Neuronal stem cell (in vitro differentiated cells): ENCODE results near the gene MED13L.

ENCODE experiments used
- DNase-seq: peaks from one replicate; pipeline ENCODE4 v3.0.0-alpha.2; 2013; ENCODE audit warnings: low spot score
- H2AFZ ChIP-seq: one replicate; pipeline ENCODE4 v1.6.1; 2013; ENCODE audit warnings: mild to moderate bottlenecking, low read length, inconsistent platforms
- H2AK5ac ChIP-seq: 2 replicates; pipeline ENCODE4 v1.6.1; 2013; ENCODE audit warnings: low read depth, mild to moderate bottlenecking, inconsistent platforms, low read length, moderate library complexity, mixed read lengths
- H2BK120ac ChIP-seq: 2 replicates; pipeline ENCODE4 v1.6.1; 2013; ENCODE audit warnings: low read depth, mild to moderate bottlenecking, inconsistent platforms, low read length, moderate library complexity, mixed read lengths
- H2BK12ac ChIP-seq: one replicate; pipeline ENCODE4 v1.6.1; 2013; ENCODE audit warnings: low read length, inconsistent platforms
- H2BK15ac ChIP-seq: 2 replicates; pipeline ENCODE4 v1.6.1; 2013; ENCODE audit warnings: mild to moderate bottlenecking, low read length, inconsistent platforms, mixed read lengths
- H2BK5ac ChIP-seq: one replicate; pipeline ENCODE4 v1.6.1; 2013; ENCODE audit warnings: inconsistent platforms, mild to moderate bottlenecking, low read length, moderate library complexity
- H3K14ac ChIP-seq: one replicate; pipeline ENCODE4 v1.6.1; 2013; ENCODE audit warnings: low read length, inconsistent platforms
- H3K18ac ChIP-seq: 2 replicates; pipeline ENCODE4 v1.6.1; 2013; ENCODE audit warnings: low read length, inconsistent platforms
- H3K23ac ChIP-seq: 2 replicates; pipeline ENCODE4 v1.6.1; 2013; ENCODE audit warnings: low read depth, mild to moderate bottlenecking, mixed read lengths, low read length, inconsistent platforms; ENCODE audit not compliant: poor library complexity
- H3K27ac ChIP-seq: replicated peaks from 3 replicates; pipeline ENCODE4 v1.5.1; 2013; ENCODE audit warnings: low read length, inconsistent platforms
- H3K27me3 ChIP-seq, 3 experiments: 2 replicates each; pipeline ENCODE4 v1.6.1; 2013; ENCODE audit warnings: low read length in 3 of 3, mild to moderate bottlenecking in 2 of 3, inconsistent platforms in 1 of 3, low read depth in 1 of 3, mixed read lengths in 1 of 3, moderate library complexity in 1 of 3; ENCODE audit not compliant: control insufficient read depth in 3 of 3, insufficient read depth in 3 of 3
- H3K36me3 ChIP-seq, 2 donors: replicated peaks in 1 of 2; 2 replicates each; pipeline ENCODE4 v1.6.1; 2013; ENCODE audit warnings: low read length in 2 of 2; ENCODE audit not compliant: control insufficient read depth in 2 of 2, insufficient read depth in 2 of 2
- H3K4ac ChIP-seq: 2 replicates; pipeline ENCODE4 v1.6.1; 2013; ENCODE audit warnings: inconsistent platforms, mild to moderate bottlenecking, low read length, moderate library complexity
- H3K4me1 ChIP-seq, 2 donors: 1 replicate in 1 of 2; 2 replicates in 1 of 2; pipeline ENCODE4 v1.6.1; 2013; ENCODE audit warnings: low read length in 2 of 2, low read depth in 1 of 2; ENCODE audit not compliant: control insufficient read depth in 2 of 2, insufficient read depth in 1 of 2
- H3K4me2 ChIP-seq: one replicate; pipeline ENCODE4 v1.6.1; 2013; ENCODE audit warnings: mild to moderate bottlenecking, low read length, inconsistent platforms; ENCODE audit not compliant: insufficient read depth, poor library complexity, severe bottlenecking
- H3K4me3 ChIP-seq, 2 donors: 2 replicates each; pipeline ENCODE4 v1.5.1; 2013; ENCODE audit warnings: low read length in 2 of 2, mild to moderate bottlenecking in 2 of 2, inconsistent platforms in 1 of 2, moderate library complexity in 1 of 2
- H3K79me1 ChIP-seq: one replicate; pipeline ENCODE4 v1.6.1; 2013; ENCODE audit warnings: low read depth, mild to moderate bottlenecking, inconsistent platforms, low read length, moderate library complexity
- H3K9ac ChIP-seq: one replicate; pipeline ENCODE4 v1.6.1; 2013; ENCODE audit warnings: mild to moderate bottlenecking, low read depth, low read length, inconsistent platforms; ENCODE audit not compliant: poor library complexity
- H3K9me3 ChIP-seq, 2 donors: replicated peaks in 1 of 2; 2 replicates each; pipeline versions ENCODE3 to v1.6.1; 2013; ENCODE audit warnings: low read length in 2 of 2, mild to moderate bottlenecking in 2 of 2, inconsistent platforms in 1 of 2, low read depth in 1 of 2, mixed read lengths in 1 of 2, moderate library complexity in 1 of 2; ENCODE audit not compliant: control insufficient read depth in 2 of 2, insufficient read depth in 1 of 2
- H4K8ac ChIP-seq: one replicate; pipeline ENCODE4 v1.6.1; 2013; ENCODE audit warnings: low read depth, mild to moderate bottlenecking, inconsistent platforms, low read length, moderate library complexity
- H4K91ac ChIP-seq: one replicate; pipeline ENCODE4 v1.6.1; 2013; ENCODE audit warnings: low read length, low read depth, mild to moderate bottlenecking, inconsistent platforms; ENCODE audit not compliant: poor library complexity
- WGBS, 2 donors: extraction: QIAGEN DNeasy Blood & Tissue Kit; methylation state at CpG; one replicate each; pipeline ENCODE4 v1.1.7; 2013; ENCODE audit warnings: missing lambda C conversion rate in 2 of 2, mixed read lengths in 1 of 2; ENCODE audit not compliant: insufficient read length in 2 of 2, insufficient replicate concordance in 1 of 2; ENCODE audit errors: extremely low coverage in 2 of 2; 5-methylcytosine and 5-hydroxymethylcytosine counted together

Gene MED13L

DNA sequence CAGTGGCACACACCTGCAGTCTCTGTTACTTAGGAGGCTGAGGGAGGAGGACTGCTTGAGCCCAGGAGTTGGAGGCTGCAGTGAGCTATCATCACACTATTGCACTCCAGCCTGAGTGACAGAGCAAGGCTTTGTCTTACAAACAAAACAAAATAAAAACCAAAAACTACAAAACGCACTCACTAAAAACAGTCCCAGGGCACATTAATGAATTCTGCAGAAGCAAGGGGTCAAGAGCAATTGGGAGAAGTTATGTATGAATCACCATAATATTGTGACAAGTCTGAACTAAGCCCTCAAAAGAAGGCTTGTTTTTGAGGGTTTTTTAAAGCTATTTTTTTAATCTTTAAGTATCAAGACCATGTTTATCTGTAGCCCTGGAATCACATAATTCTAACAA is 201.1 kb downstream of the MED13L start:
- Histone ChIP-seq H4K91ac (no peak overlapping the region), H3K4me1 (no peaks in the 10 kb centered on the region), H3K9ac (no peak overlapping the region), H4K8ac (no peak overlapping the region), H2BK12ac (no peak overlapping the region), H3K79me1 (no peaks in the 10 kb centered on the region), H3K4me2 (no peak overlapping the region), H3K4me3 (no peak overlapping the region), H3K9me3 (no peaks in the 10 kb centered on the region), H3K23ac (no peak overlapping the region), H2BK5ac (no peak overlapping the region), H3K27ac (no peak overlapping the region), H2BK120ac (no peak overlapping the region), H3K27me3 (no peaks in the 10 kb centered on the region), H2BK15ac (no peak overlapping the region), H3K18ac (no peak overlapping the region), H3K36me3 (no peaks in the 10 kb centered on the region), H3K14ac (no peak overlapping the region), H2AFZ (no peak overlapping the region), H2AK5ac (no peak overlapping the region), H3K4ac (no peak overlapping the region)
- WGBS, 2 donors = no CpG with 5 or more reads among the region's 1 CpG
- DNase-seq = no peak

DNA sequence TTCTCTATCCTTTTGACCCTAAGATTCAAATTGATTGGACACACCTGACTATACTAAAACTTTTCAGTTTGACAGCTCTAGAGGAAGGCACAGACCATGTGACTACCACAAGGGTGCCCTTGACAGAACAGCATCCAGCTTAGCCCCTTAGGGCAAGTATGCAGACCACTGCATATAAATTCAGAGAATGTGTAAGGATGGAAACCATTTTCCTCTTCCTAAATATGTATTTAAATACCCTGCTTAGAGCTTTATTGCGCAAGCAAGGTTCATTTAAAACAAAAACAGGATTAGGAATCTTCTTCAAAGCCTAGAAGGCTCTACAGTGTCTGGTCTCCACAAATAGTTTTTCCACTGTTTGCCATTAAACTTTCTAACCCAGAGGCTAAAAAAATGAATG is 202.8 kb downstream of the MED13L start:
- H2BK12ac ChIP-seq = no peak overlapping the region
- no peak overlapping the region for H3K9ac ChIP-seq
- no peak overlapping the region for H3K4ac ChIP-seq
- no peak overlapping the region for H4K8ac ChIP-seq
- H2AK5ac ChIP-seq = no peak overlapping the region
- H3K36me3 ChIP-seq = no peaks in the 10 kb centered on the region
- no peak overlapping the region for H4K91ac ChIP-seq
- no peak overlapping the region for H3K4me3 ChIP-seq
- H3K14ac ChIP-seq = no peak overlapping the region
- H2AFZ ChIP-seq = no peak overlapping the region
- no peak overlapping the region for H3K18ac ChIP-seq
- no CpG with 5 or more reads among the region's 1 CpG for WGBS, 2 donors
- H2BK5ac ChIP-seq = no peak overlapping the region
- no peaks in the 10 kb centered on the region for H3K4me1 ChIP-seq
- H3K79me1 ChIP-seq = no peaks in the 10 kb centered on the region
- H3K27ac ChIP-seq = no peak overlapping the region
- H2BK120ac ChIP-seq = no peak overlapping the region
- H3K9me3 ChIP-seq = no peaks in the 10 kb centered on the region
- H3K4me2 ChIP-seq = no peak overlapping the region
- no peak for DNase-seq
- no peak overlapping the region for H2BK15ac ChIP-seq
- no peak overlapping the region for H3K23ac ChIP-seq
- H3K27me3 ChIP-seq = no peaks in the 10 kb centered on the region

DNA sequence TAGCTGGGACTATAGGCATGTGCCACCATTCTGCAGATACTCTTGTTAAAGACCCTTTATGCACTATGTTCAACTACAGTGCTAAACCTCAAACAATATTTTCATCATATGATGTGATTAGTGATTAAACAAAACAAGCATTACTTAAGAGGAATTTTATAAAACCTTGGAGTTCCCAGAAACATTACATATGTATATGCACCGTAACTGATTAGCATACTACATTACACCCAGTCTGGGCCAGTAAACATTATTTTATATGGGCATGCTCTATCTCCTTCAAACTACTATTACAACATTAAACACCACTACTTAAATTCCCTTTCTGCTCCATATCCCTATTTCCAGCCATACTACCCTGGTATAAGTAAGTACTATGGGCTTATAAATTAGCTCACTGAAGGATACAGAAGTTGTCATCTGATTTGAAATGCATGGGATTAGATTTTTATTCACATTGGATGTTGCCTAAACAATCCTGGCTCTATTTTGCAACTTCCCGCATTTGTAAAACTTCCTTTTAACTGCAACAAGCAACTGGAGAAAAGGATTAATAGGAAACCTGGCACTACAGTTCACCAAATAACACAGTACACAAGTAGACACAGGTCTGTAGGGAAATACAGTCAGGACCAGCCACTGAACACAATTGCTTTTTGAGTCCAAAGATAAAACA is 205.8 kb downstream of the MED13L start:
- H3K14ac ChIP-seq = no peak overlapping the region
- H3K23ac ChIP-seq = no peak overlapping the region
- no peak for DNase-seq
- no peak overlapping the region for H3K18ac ChIP-seq
- no peak overlapping the region for H2AK5ac ChIP-seq
- no peak overlapping the region for H2AFZ ChIP-seq
- H4K8ac ChIP-seq = no peak overlapping the region
- no peak overlapping the region for H3K4ac ChIP-seq
- H3K27me3 ChIP-seq = no peaks in the 10 kb centered on the region
- no peak overlapping the region for H2BK15ac ChIP-seq
- no peaks in the 10 kb centered on the region for H3K36me3 ChIP-seq
- H3K79me1 ChIP-seq = no peaks in the 10 kb centered on the region
- H3K4me1 ChIP-seq = no peaks in the 10 kb centered on the region
- H2BK120ac ChIP-seq = no peak overlapping the region
- no peak overlapping the region for H3K4me3 ChIP-seq
- H4K91ac ChIP-seq = no peak overlapping the region
- no peak overlapping the region for H2BK5ac ChIP-seq
- no peak overlapping the region for H3K4me2 ChIP-seq
- H3K9ac ChIP-seq = no peak overlapping the region
- no peaks in the 10 kb centered on the region for H3K9me3 ChIP-seq
- H3K27ac ChIP-seq = no peak overlapping the region
- no peak overlapping the region for H2BK12ac ChIP-seq
- no CpG with 5 or more reads among the region's 2 CpGs for WGBS, 2 donors

DNA sequence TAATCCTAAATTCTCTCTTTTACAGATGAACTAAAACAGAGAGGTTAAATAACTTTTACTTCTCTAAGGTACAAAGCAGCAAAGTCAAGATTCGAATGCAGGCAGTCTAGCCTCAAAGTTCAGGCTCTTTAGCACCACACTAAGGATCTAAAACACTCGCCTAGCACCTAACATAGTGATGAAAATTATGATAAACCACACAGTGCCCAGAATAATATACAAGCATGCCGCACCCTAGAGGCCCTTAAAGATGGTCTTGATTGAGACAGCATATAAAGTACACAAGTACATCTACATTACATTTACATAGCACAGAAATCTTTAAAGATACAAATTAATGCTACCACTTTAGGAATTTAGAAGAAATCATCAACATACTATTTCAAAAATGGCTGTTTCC is 207.0 kb downstream of the MED13L start:
- Histone ChIP-seq H3K79me1 (no peaks in the 10 kb centered on the region), H2BK12ac (no peak overlapping the region), H3K4ac (no peak overlapping the region), H3K14ac (no peak overlapping the region), H2AFZ (no peak overlapping the region), H4K91ac (no peak overlapping the region), H2BK5ac (no peak overlapping the region), H3K27ac (no peak overlapping the region), H3K4me2 (no peak overlapping the region), H2AK5ac (no peak overlapping the region), H4K8ac (no peak overlapping the region), H2BK15ac (no peak overlapping the region), H3K4me1 (peaks cover 2 to 4% of the 10 kb centered on the region in 2 donors), H3K9ac (no peak overlapping the region), H3K27me3 (no peaks in the 10 kb centered on the region), H3K4me3 (no peak overlapping the region), H3K36me3 (no peaks in the 10 kb centered on the region), H3K23ac (no peak overlapping the region), H3K9me3 (no peaks in the 10 kb centered on the region), H3K18ac (no peak overlapping the region), H2BK120ac (no peak overlapping the region)
- WGBS, 2 donors = no CpG with 5 or more reads among the region's 3 CpGs
- DNase-seq = no peak
